Brain microvascular endothelial cell (primary cell): Measurements from ENCODE around the gene EFCAB14.

Source experiments
- DNase-seq: peaks from one replicate; pipeline ENCODE4 v3.0.0-alpha.2; 2020
- H3K27ac ChIP-seq: fragments of 250-450 bp; sonication (Bioruptor Pico); 2 replicates; pipeline ENCODE4 v1.5.1; 2020; ENCODE audit warnings: mild to moderate bottlenecking, moderate library complexity
- H3K27me3 ChIP-seq: fragments of 250-450 bp; sonication (Bioruptor Pico); replicated peaks from 2 replicates; pipeline ENCODE4 v1.5.1; 2020; ENCODE audit warnings: mild to moderate bottlenecking
- H3K36me3 ChIP-seq: fragments of 250-450 bp; sonication (Bioruptor Pico); replicated peaks from 2 replicates; pipeline ENCODE4 v1.5.1; 2020; ENCODE audit warnings: mild to moderate bottlenecking
- H3K4me3 ChIP-seq: 2 replicates; pipeline ENCODE4 v1.5.1; 2011; ENCODE audit warnings: low read depth, mild to moderate bottlenecking, control low read depth, low read length, moderate library complexity
- CTCF ChIP-seq: IDR thresholded peaks from 2 replicates; pipeline ENCODE4 v1.5.1; 2011; ENCODE audit warnings: low read depth, mild to moderate bottlenecking, moderate library complexity, low read length, control low read depth, inconsistent platforms; ENCODE audit errors: missing control alignments
- in situ Hi-C: cut with HindIII; loops from 2 replicates; pipeline ENCODE4 v1.10.0; 2017; ENCODE audit warnings: low sequenced_read_pairs, low pct_ligation_motif_present

EFCAB14 gene

GRCh38 chr1:46638921-46639320 is 80.0 kb downstream of the EFCAB14 start:
- in situ Hi-C loops = no loop called here
- H3K4me3 ChIP-seq = no peak overlapping the region
- H3K27me3 ChIP-seq = no peaks in the 10 kb centered on the region
- TF ChIP-seq CTCF = no peak
- peaks cover 18% of the 10 kb centered on the region for H3K36me3 ChIP-seq
- no peak overlapping the region for H3K27ac ChIP-seq
- DNase-seq = no peak

GRCh38 chr1:46637444-46638083 is 81.3 kb downstream of the EFCAB14 start:
- no peak for TF ChIP-seq CTCF
- H3K27me3 ChIP-seq = no peaks in the 10 kb centered on the region
- in situ Hi-C loops = no loop called here
- DNase-seq = no peak
- no peak overlapping the region for H3K4me3 ChIP-seq
- H3K27ac ChIP-seq = no peak overlapping the region
- H3K36me3 ChIP-seq = peaks cover 18% of the 10 kb centered on the region

- DNase-seq = no peak
- no peak overlapping the region for H3K4me3 ChIP-seq
- in situ Hi-C loops = no loop called here
- H3K27ac ChIP-seq = no peak overlapping the region
- H3K36me3 ChIP-seq = peaks cover 18% of the 10 kb centered on the region
- TF ChIP-seq CTCF = no peak
- no peaks in the 10 kb centered on the region for H3K27me3 ChIP-seq
These were observed 83.7 kb downstream of the EFCAB14 start for GRCh38 chr1:46635205-46635604.

- Histone ChIP-seq H3K27me3 (no peaks in the 10 kb centered on the region), H3K4me3 (no peak overlapping the region), H3K36me3 (peaks cover 13% of the 10 kb centered on the region), H3K27ac (no peak overlapping the region)
- no peak for TF ChIP-seq CTCF
- in situ Hi-C loops = no loop called here
- DNase-seq = no peak
These were observed 88.2 kb downstream of the EFCAB14 start for GRCh38 chr1:46630719-46631118.
